HS-5 (cell line): ENCODE measurements around the gene MADD.
A peak's percentile ranks its signal among the peaks of the same experiment; 100 is the strongest.

Experiments used
- DNase-seq: peaks from one replicate; pipeline ENCODE4 v3.0.0-alpha.2; 2012; ENCODE audit warnings: low read depth

MADD gene

GRCh38 chr11:47251751-47252150, 18.2 kb upstream of the MADD start:
- no peak for DNase-seq

- no peak for DNase-seq
These were observed 16.3 kb upstream of the MADD start for GRCh38 chr11:47253660-47254059.

GRCh38 chr11:47254386-47254785, 15.5 kb upstream of the MADD start:
- DNase-seq: no peak

- no peak for DNase-seq
These were observed 13.6 kb upstream of the MADD start for GRCh38 chr11:47256374-47256773.

- no peak for DNase-seq
These were observed 12.8 kb upstream of the MADD start for GRCh38 chr11:47257177-47257516.

- DNase-seq: no peak
These were observed 12.2 kb upstream of the MADD start, which contains the start of gene NR1H3 for GRCh38 chr11:47257517-47258316. TSS of gene NR1H3 (plus strand) at chr11:47257996. CDS start at chr11:47259217, 1,221 bp downstream.

- DNase-seq: no peak
These were observed 11.5 kb upstream of the MADD start for GRCh38 chr11:47258317-47258902.

GRCh38 chr11:47259232-47259977, 10.5 kb upstream of the MADD start:
- DNase-seq: no peak

GRCh38 chr11:47260366-47260765, 9.6 kb upstream of the MADD start:
- DNase-seq: no peak

GRCh38 chr11:47261291-47261800, 8.6 kb upstream of the MADD start:
- no peak for DNase-seq

GRCh38 chr11:47264119-47264518, 5.8 kb upstream of the MADD start:
- no peak for DNase-seq

- DNase-seq: no peak
These were observed 5.4 kb upstream of the MADD start for GRCh38 chr11:47264521-47264920.

GRCh38 chr11:47267876-47268275, 2.1 kb upstream of the MADD start:
- no peak for DNase-seq

- DNase-seq: no peak
These were observed 1.4 kb upstream of the MADD start for GRCh38 chr11:47268448-47269001.

GRCh38 chr11:47269002-47269828, 718 bp upstream of the MADD start:
- peak; percentile 54 for DNase-seq

GRCh38 chr11:47270331-47271271, 668 bp downstream of the MADD start:
- peak; percentile 30 for DNase-seq

- no peak for DNase-seq
These were observed 1.4 kb downstream of the MADD start for GRCh38 chr11:47271328-47271727.

- DNase-seq: no peak
These were observed 2.2 kb downstream of the MADD start for GRCh38 chr11:47271961-47272661.

GRCh38 chr11:47272706-47273105, 2.8 kb downstream of the MADD start:
- DNase-seq: no peak
